CD4-positive, alpha-beta T cell (primary cell): ENCODE measurements around the gene SURF2. TPM values are rescaled to one million over a fixed set of nuclear protein-coding genes. Genes with fewer than 3 reads are reported as not detected.

ENCODE experiments used
- ATAC-seq: fragments of 200-7000 bp; cut with Tn5 transposase; one replicate; pipeline ENCODE4 v1.10.0; 2022; ENCODE audit warnings: mild to moderate bottlenecking; ENCODE audit not compliant: poor library complexity
- CTCF ChIA-PET: fragments of 350-600 bp; sonication (Branson Sonifier 250); formaldehyde crosslinking; loops from one replicate; lab custom pipeline; 2021; ENCODE audit warnings: antibody characterized with exemption, inconsistent platforms; lab: Charles Lee
- POLR2A ChIA-PET: fragments of 350-600 bp; sonication (Branson Sonifier 250); formaldehyde crosslinking; loops from one replicate; lab custom pipeline; 2021; ENCODE audit warnings: antibody characterized with exemption, inconsistent platforms; lab: Charles Lee
- DNase-seq, 14 experiments: peaks; one replicate each; pipeline ENCODE4 v3.0.0-alpha.2; 2013 to 2020; ENCODE audit warnings: mixed read lengths in 2 of 14
- H3K27ac ChIP-seq, 2 donors: one replicate each; pipeline versions ENCODE4 v1.5.1 to v1.7.0; 2013; ENCODE audit warnings: low read length in 2 of 2, low read depth in 1 of 2, mild to moderate bottlenecking in 1 of 2
- H3K27me3 ChIP-seq, 2 experiments: 1 replicate in 1 of 2; 2 replicates in 1 of 2; pipeline versions ENCODE4 v1.6.1 to v1.7.0; 2013; ENCODE audit warnings: low read length in 2 of 2, control low read depth in 1 of 2, mild to moderate bottlenecking in 1 of 2, moderate library complexity in 1 of 2; ENCODE audit not compliant: insufficient read depth in 2 of 2, control insufficient read depth in 1 of 2
- H3K36me3 ChIP-seq: one replicate; pipeline ENCODE4 v1.6.1; 2013; ENCODE audit warnings: low read length, control low read depth; ENCODE audit not compliant: insufficient read depth
- H3K4me1 ChIP-seq: one replicate; pipeline ENCODE4 v1.6.1; 2013; ENCODE audit warnings: low read length, control low read depth; ENCODE audit not compliant: insufficient read depth
- H3K4me3 ChIP-seq: one replicate; pipeline ENCODE4 v1.5.1; 2013; ENCODE audit warnings: mild to moderate bottlenecking, low read length, moderate library complexity
- H3K9me3 ChIP-seq, 2 experiments: 1 replicate in 1 of 2; 2 replicates in 1 of 2; pipeline versions ENCODE4 v1.6.1 to v1.7.0; 2013; ENCODE audit warnings: low read length in 2 of 2, mild to moderate bottlenecking in 2 of 2, control low read depth in 1 of 2, moderate library complexity in 1 of 2; ENCODE audit not compliant: control insufficient read depth in 1 of 2, insufficient read depth in 1 of 2
- H3K27ac Mint-ChIP-seq: one replicate; pipeline ENCODE4 v1.8.0; 2020; ENCODE audit warnings: mixed read lengths
- H3K27me3 Mint-ChIP-seq: one replicate; pipeline ENCODE4 v1.8.0; 2021; ENCODE audit warnings: mixed read lengths
- H3K36me3 Mint-ChIP-seq: one replicate; pipeline ENCODE4 v1.8.0; 2021; ENCODE audit warnings: low read depth, mixed read lengths
- H3K4me1 Mint-ChIP-seq: one replicate; pipeline ENCODE4 v1.8.0; 2021; ENCODE audit warnings: low read depth, mixed read lengths
- H3K4me3 Mint-ChIP-seq: one replicate; pipeline ENCODE4 v1.8.0; 2020; ENCODE audit warnings: mild to moderate bottlenecking, mixed read lengths
- H3K9me3 Mint-ChIP-seq: one replicate; pipeline ENCODE4 v1.8.0; 2020; ENCODE audit warnings: mixed read lengths
- CTCF ChIP-seq: fragments of 200-600 bp; IDR thresholded peaks from one replicate; pipeline ENCODE4 v1.8.0; 2022; ENCODE audit warnings: antibody characterized with exemption, mild to moderate bottlenecking
- intact Hi-C, 2 experiments: fragments of 100-400 bp; cut with DNase I in 1 of 2; cut with micrococcal nuclease in 1 of 2; formaldehyde crosslinking; loops; one replicate each; pipeline versions ENCODE4 v1.15.1 to v1.9.0; 2023 to 2025; cut with DNase I, micrococcal nuclease
- total RNA-seq, 174 experiments: library from RNA in 2 of 174; stranded (reverse) in 2 of 174; gene quantifications; one replicate each; pipeline ENCODE4 v1.2.3 and lab custom pipeline; 2021 to 2026

SURF2 gene
- total RNA-seq, 2 experiments from 2014 or later: 12.7 TPM

GRCh38 chr9:133342570-133342969 lies 13.8 kb upstream of the SURF2 start:
- ChIA-PET POLR2A (interaction anchor here (1.8 kb wide), 1 partner anchor 30 kb away, joined by 7 read pairs; no protein-coding TSS in a partner anchor), CTCF (no interaction called here)
- H3K27ac ChIP-seq: no peak overlapping the region
- intact Hi-C loops: loop anchor here in 1 of 2 experiments (10.0 kb wide), 1 partner anchor 938 kb away; the partner anchor contains the start of gene TTF1
- H3K4me1 Mint-ChIP-seq: peaks cover 31% of the 10 kb centered on the region
- H3K4me3 Mint-ChIP-seq: no peak overlapping the region
- H3K36me3 Mint-ChIP-seq: peaks cover 54% of the 10 kb centered on the region
- H3K9me3 ChIP-seq: no peaks in the 10 kb centered on the region
- H3K4me1 ChIP-seq: peaks cover 45% of the 10 kb centered on the region
- H3K36me3 ChIP-seq: peaks cover 57% of the 10 kb centered on the region
- H3K27me3 ChIP-seq: no peaks in the 10 kb centered on the region
- TF ChIP-seq CTCF: no peak
- H3K4me3 ChIP-seq: no peak overlapping the region
- H3K27me3 Mint-ChIP-seq: no peaks in the 10 kb centered on the region
- no peaks in the 10 kb centered on the region for H3K9me3 Mint-ChIP-seq
- no peak for DNase-seq
- ATAC-seq: no peak
- no peak overlapping the region for H3K27ac Mint-ChIP-seq

GRCh38 chr9:133344071-133344470 lies 12.3 kb upstream of the SURF2 start:
- intact Hi-C loops: loop anchor here in 1 of 2 experiments (10.0 kb wide), 1 partner anchor 939 kb away; the partner anchor contains the start of gene TTF1
- H3K27me3 ChIP-seq: no peaks in the 10 kb centered on the region
- H3K27me3 Mint-ChIP-seq: no peaks in the 10 kb centered on the region
- no peak overlapping the region for H3K4me3 ChIP-seq
- no peak overlapping the region for H3K27ac Mint-ChIP-seq
- DNase-seq: no peak
- TF ChIP-seq CTCF: no peak
- no peaks in the 10 kb centered on the region for H3K9me3 Mint-ChIP-seq
- ChIA-PET CTCF (no interaction called here), POLR2A (interaction anchor here (1.8 kb wide), 1 partner anchor 28 kb away, joined by 7 read pairs; no protein-coding TSS in a partner anchor)
- H3K4me3 Mint-ChIP-seq: no peak overlapping the region
- no peaks in the 10 kb centered on the region for H3K9me3 ChIP-seq
- peaks cover 42% of the 10 kb centered on the region for H3K4me1 Mint-ChIP-seq
- H3K4me1 ChIP-seq: peaks cover 54% of the 10 kb centered on the region
- peaks cover 60% of the 10 kb centered on the region for H3K36me3 ChIP-seq
- no peak overlapping the region for H3K27ac ChIP-seq
- ATAC-seq: no peak
- peaks cover 66% of the 10 kb centered on the region for H3K36me3 Mint-ChIP-seq

- intact Hi-C loops: loop anchor here in 1 of 2 experiments (5.0 to 10.0 kb wide), 2 partner anchors 313 to 940 kb away; partner anchors contain the start of genes GTF3C5 and TTF1
- Histone ChIP-seq H3K9me3 (no peaks in the 10 kb centered on the region), H3K4me1 (peaks cover 58% of the 10 kb centered on the region), H3K27ac (no peak overlapping the region), H3K36me3 (peaks cover 61% of the 10 kb centered on the region), H3K27me3 (no peaks in the 10 kb centered on the region), H3K4me3 (no peak overlapping the region)
- Mint-ChIP-seq H3K4me3 (peak overlapping the region; percentile 48), H3K9me3 (no peaks in the 10 kb centered on the region), H3K27ac (no peak overlapping the region), H3K27me3 (no peaks in the 10 kb centered on the region), H3K4me1 (peaks cover 43% of the 10 kb centered on the region), H3K36me3 (peaks cover 66% of the 10 kb centered on the region)
- no peak for ATAC-seq
- TF ChIP-seq CTCF: no peak
- ChIA-PET CTCF (no interaction called here), POLR2A (no interaction called here)
- no peak for DNase-seq
These were observed 11.4 kb upstream of the SURF2 start for GRCh38 chr9:133344979-133345378.
